ENCODE results near the gene MYCBP.
"Not testable (repeated sequence)": the region's sequence is repeated elsewhere in the genome, so short reads cannot be mapped to it uniquely, and the experiment has no call there.

The MYCBP gene

GRCh38 chr1:38873027-38873969 is at the start of gene MYCBP:
Gene MYCBP (minus strand): TSS chr1:38873348. CDS start chr1:38873305, 43 bp downstream.
- Histone ChIP-seq H3K4me3 (ENCODE audit: low read depth in 1 of 2, low read length in 2 of 2) (peak within 1 kb of the TSS; percentile 85 to 86), H3K36me3 (ENCODE audit: control insufficient read depth in 1 of 2, insufficient read depth in 2 of 2, low read length in 2 of 2) (no peaks in the 10 kb centered on the region), H3K27me3 (ENCODE audit: low read depth, low read length) (no peaks in the 10 kb centered on the region), H3K27ac (ENCODE audit: low read length) (peak within 1 kb of the TSS; percentile 67), H3K9me3 (ENCODE audit: control insufficient read depth in 1 of 2, low read length in 2 of 2) (no peaks in the 10 kb centered on the region), H3K4me1 (ENCODE audit: control insufficient read depth in 1 of 2, insufficient read depth in 2 of 2, low read length in 2 of 2) (peaks cover 7 to 18% of the 10 kb centered on the region in 2 donors)

GRCh38 chr1:38919130-38919529 is 46.0 kb upstream of the MYCBP start:
- no peaks in the 10 kb centered on the region for H3K36me3 ChIP-seq (ENCODE audit: control insufficient read depth in 1 of 2, insufficient read depth in 2 of 2, low read length in 2 of 2)
- no peaks in the 10 kb centered on the region for H3K4me1 ChIP-seq (ENCODE audit: control insufficient read depth in 1 of 2, insufficient read depth in 2 of 2, low read length in 2 of 2)
- H3K27me3 ChIP-seq (ENCODE audit: low read depth, low read length) = no peaks in the 10 kb centered on the region
- no peak overlapping the region for H3K4me3 ChIP-seq (ENCODE audit: low read depth in 1 of 2, low read length in 2 of 2)
- H3K27ac ChIP-seq (ENCODE audit: low read length) = no peak overlapping the region
- no peaks in the 10 kb centered on the region for H3K9me3 ChIP-seq (ENCODE audit: control insufficient read depth in 1 of 2, low read length in 2 of 2)

GRCh38 chr1:38918568-38918967 is 45.4 kb upstream of the MYCBP start:
- Histone ChIP-seq H3K36me3 (ENCODE audit: control insufficient read depth in 1 of 2, insufficient read depth in 2 of 2, low read length in 2 of 2) (no peaks in the 10 kb centered on the region), H3K4me3 (ENCODE audit: low read depth in 1 of 2, low read length in 2 of 2) (no peak overlapping the region), H3K4me1 (ENCODE audit: control insufficient read depth in 1 of 2, insufficient read depth in 2 of 2, low read length in 2 of 2) (no peaks in the 10 kb centered on the region), H3K9me3 (ENCODE audit: control insufficient read depth in 1 of 2, low read length in 2 of 2) (no peaks in the 10 kb centered on the region), H3K27ac (ENCODE audit: low read length) (no peak overlapping the region), H3K27me3 (ENCODE audit: low read depth, low read length) (no peaks in the 10 kb centered on the region)

DNA sequence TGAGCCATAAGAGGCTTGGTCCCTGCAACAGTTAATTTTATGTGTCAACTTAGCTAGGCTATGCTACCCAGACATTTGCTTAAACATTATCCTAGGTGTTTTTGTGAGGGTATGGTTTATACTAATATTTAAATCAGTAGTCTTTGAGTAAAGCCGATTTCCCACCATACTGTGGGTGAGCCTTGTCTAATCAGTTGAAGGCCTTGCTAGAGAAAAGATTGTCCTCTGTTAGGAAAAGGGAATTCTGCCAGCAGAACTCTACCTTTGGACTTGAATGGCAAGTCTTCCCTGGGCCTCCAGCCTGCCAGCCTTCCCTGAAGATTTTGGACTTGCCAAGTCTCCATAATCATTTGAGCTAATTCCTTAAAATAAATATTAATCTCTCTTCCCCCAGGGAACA is 44.6 kb upstream of the MYCBP start:
- no peak overlapping the region for H3K4me3 ChIP-seq (ENCODE audit: low read depth in 1 of 2, low read length in 2 of 2)
- H3K27me3 ChIP-seq (ENCODE audit: low read depth, low read length) = no peaks in the 10 kb centered on the region
- H3K9me3 ChIP-seq (ENCODE audit: control insufficient read depth in 1 of 2, low read length in 2 of 2) = no peaks in the 10 kb centered on the region
- H3K27ac ChIP-seq (ENCODE audit: low read length) = no peak overlapping the region
- H3K36me3 ChIP-seq (ENCODE audit: control insufficient read depth in 1 of 2, insufficient read depth in 2 of 2, low read length in 2 of 2) = no peaks in the 10 kb centered on the region
- no peaks in the 10 kb centered on the region for H3K4me1 ChIP-seq (ENCODE audit: control insufficient read depth in 1 of 2, insufficient read depth in 2 of 2, low read length in 2 of 2)

DNA sequence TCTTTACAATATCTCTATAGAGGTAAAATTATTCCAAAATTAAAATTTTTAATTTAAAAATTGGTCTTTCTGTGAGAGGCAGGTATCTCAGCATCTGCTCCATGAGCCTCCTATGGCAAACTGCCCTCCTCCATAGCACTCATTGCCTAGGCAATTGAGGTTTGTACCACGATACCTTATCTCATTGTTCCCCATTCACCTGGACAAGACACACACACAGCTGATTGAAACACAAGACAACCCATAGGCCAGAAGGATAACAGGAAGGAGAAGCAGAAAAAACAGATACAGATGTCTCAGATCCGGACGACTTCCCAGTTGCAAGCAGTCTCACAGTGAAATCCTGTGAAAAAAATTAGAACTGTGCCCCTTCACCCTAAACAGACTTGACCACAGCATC is 44.2 kb upstream of the MYCBP start:
- no peak overlapping the region for H3K4me3 ChIP-seq (ENCODE audit: low read depth in 1 of 2, low read length in 2 of 2)
- no peaks in the 10 kb centered on the region for H3K36me3 ChIP-seq (ENCODE audit: control insufficient read depth in 1 of 2, insufficient read depth in 2 of 2, low read length in 2 of 2)
- H3K27ac ChIP-seq (ENCODE audit: low read length) = no peak overlapping the region
- no peaks in the 10 kb centered on the region for H3K4me1 ChIP-seq (ENCODE audit: control insufficient read depth in 1 of 2, insufficient read depth in 2 of 2, low read length in 2 of 2)
- H3K27me3 ChIP-seq (ENCODE audit: low read depth, low read length) = no peaks in the 10 kb centered on the region
- H3K9me3 ChIP-seq (ENCODE audit: control insufficient read depth in 1 of 2, low read length in 2 of 2) = no peaks in the 10 kb centered on the region

GRCh38 chr1:38915352-38915948 is 42.3 kb upstream of the MYCBP start:
- no peaks in the 10 kb centered on the region for H3K9me3 ChIP-seq (ENCODE audit: control insufficient read depth in 1 of 2, low read length in 2 of 2)
- no peaks in the 10 kb centered on the region for H3K27me3 ChIP-seq (ENCODE audit: low read depth, low read length)
- no peaks in the 10 kb centered on the region for H3K36me3 ChIP-seq (ENCODE audit: control insufficient read depth in 1 of 2, insufficient read depth in 2 of 2, low read length in 2 of 2)
- H3K27ac ChIP-seq (ENCODE audit: low read length) = no peak overlapping the region
- H3K4me1 ChIP-seq (ENCODE audit: control insufficient read depth in 1 of 2, insufficient read depth in 2 of 2, low read length in 2 of 2) = no peaks in the 10 kb centered on the region
- H3K4me3 ChIP-seq (ENCODE audit: low read depth in 1 of 2, low read length in 2 of 2) = no peak overlapping the region

DNA sequence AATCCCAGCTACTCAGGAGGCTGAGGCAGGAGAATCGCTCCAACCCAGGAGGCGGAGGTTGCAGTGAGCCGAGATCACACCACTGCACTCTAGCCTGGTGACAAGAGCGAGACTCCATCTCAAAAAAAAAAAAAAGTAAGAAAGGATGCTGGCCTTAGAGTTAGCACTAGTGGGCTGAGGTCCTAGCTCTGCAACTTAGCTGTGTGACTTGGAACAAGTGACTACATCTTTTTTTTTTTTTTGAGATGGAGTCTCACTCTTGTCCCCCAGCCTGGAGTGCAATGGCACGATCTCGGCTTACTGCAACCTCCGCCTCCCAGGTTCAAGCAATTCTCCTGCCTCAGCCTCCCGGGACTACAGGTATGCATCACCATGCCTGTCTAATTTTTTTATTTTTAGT is 41.8 kb upstream of the MYCBP start:
- not testable (repeated sequence) for H3K4me1 ChIP-seq (ENCODE audit: control insufficient read depth in 1 of 2, insufficient read depth in 2 of 2, low read length in 2 of 2); H3K27ac ChIP-seq (ENCODE audit: low read length); H3K36me3 ChIP-seq (ENCODE audit: control insufficient read depth in 1 of 2, insufficient read depth in 2 of 2, low read length in 2 of 2); H3K9me3 ChIP-seq (ENCODE audit: control insufficient read depth in 1 of 2, low read length in 2 of 2); H3K4me3 ChIP-seq (ENCODE audit: low read depth in 1 of 2, low read length in 2 of 2); H3K27me3 ChIP-seq (ENCODE audit: low read depth, low read length)

DNA sequence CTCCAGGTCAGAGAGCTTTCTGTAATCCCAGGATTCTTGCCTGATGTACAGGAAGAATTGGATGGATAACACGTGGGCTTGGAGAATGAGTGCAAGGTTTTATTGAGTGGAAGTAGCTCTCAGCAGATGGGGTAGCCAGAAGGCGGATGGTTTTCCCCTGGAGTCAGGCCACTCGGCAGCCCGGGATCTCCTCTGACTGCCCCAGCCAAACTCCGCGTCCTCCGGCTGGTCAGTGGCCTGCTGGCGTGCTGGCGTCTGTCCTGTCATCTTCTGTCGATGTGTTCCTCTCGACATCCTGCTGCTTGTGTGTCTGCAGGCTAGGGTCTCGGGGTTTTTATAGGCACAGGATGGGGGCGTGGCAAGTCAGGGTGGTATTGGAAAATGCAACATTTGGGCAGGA is 35.7 kb upstream of the MYCBP start:
- peaks cover 0 to 10% of the 10 kb centered on the region in 2 donors for H3K9me3 ChIP-seq (ENCODE audit: control insufficient read depth in 1 of 2, low read length in 2 of 2)
- H3K4me3 ChIP-seq (ENCODE audit: low read depth in 1 of 2, low read length in 2 of 2) = no peak overlapping the region
- no peaks in the 10 kb centered on the region for H3K4me1 ChIP-seq (ENCODE audit: control insufficient read depth in 1 of 2, insufficient read depth in 2 of 2, low read length in 2 of 2)
- no peak overlapping the region for H3K27ac ChIP-seq (ENCODE audit: low read length)
- no peaks in the 10 kb centered on the region for H3K27me3 ChIP-seq (ENCODE audit: low read depth, low read length)
- no peaks in the 10 kb centered on the region for H3K36me3 ChIP-seq (ENCODE audit: control insufficient read depth in 1 of 2, insufficient read depth in 2 of 2, low read length in 2 of 2)

DNA sequence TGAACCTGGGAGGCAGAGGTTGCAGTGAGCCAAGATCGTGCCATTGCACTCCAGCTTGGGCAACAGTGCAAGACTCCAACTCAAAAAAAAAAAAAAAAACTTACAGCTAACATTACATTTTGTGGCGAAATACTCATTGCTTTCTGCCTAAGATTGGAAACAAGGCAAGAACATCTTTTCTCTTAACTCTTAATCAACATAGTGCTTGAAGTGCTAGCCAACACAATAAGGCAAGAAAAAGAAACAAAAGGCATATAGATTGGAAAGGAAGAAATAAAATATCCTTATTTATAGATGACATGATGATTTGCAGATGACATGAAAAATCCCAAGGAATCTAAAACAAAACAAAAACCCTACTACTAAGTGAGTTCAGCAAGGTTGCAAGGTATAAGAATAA is 32.8 kb upstream of the MYCBP start:
- Histone ChIP-seq H3K4me3 (ENCODE audit: low read depth in 1 of 2, low read length in 2 of 2) (no peak overlapping the region), H3K27ac (ENCODE audit: low read length) (no peak overlapping the region), H3K27me3 (ENCODE audit: low read depth, low read length) (no peaks in the 10 kb centered on the region), H3K36me3 (ENCODE audit: control insufficient read depth in 1 of 2, insufficient read depth in 2 of 2, low read length in 2 of 2) (no peaks in the 10 kb centered on the region), H3K4me1 (ENCODE audit: control insufficient read depth in 1 of 2, insufficient read depth in 2 of 2, low read length in 2 of 2) (no peaks in the 10 kb centered on the region), H3K9me3 (ENCODE audit: control insufficient read depth in 1 of 2, low read length in 2 of 2) (peaks cover 0 to 10% of the 10 kb centered on the region in 2 donors)

DNA sequence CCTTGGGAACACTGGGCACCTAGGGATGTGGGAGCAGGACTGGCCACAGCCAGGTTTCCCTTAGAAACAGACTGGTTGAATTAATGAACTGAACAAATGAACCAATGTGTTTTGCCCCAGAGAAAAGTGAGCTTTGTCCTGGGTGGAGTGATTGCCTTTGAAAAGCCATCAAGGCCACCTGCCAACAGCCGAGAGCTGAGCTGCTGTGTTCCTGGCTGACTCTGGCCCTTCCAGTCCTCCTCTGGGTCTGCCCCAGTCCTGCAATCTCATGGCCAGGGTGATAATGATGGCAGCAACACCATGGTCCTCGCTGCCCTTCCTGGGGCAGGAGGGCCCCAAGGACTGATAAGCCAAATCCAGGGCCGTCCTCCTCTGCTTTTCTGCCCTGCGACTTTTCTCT is 26.4 kb upstream of the MYCBP start:
- no peaks in the 10 kb centered on the region for H3K4me1 ChIP-seq (ENCODE audit: control insufficient read depth in 1 of 2, insufficient read depth in 2 of 2, low read length in 2 of 2)
- no peaks in the 10 kb centered on the region for H3K27me3 ChIP-seq (ENCODE audit: low read depth, low read length)
- no peaks in the 10 kb centered on the region for H3K36me3 ChIP-seq (ENCODE audit: control insufficient read depth in 1 of 2, insufficient read depth in 2 of 2, low read length in 2 of 2)
- no peaks in the 10 kb centered on the region for H3K9me3 ChIP-seq (ENCODE audit: control insufficient read depth in 1 of 2, low read length in 2 of 2)
- H3K27ac ChIP-seq (ENCODE audit: low read length) = no peak overlapping the region
- H3K4me3 ChIP-seq (ENCODE audit: low read depth in 1 of 2, low read length in 2 of 2) = no peak overlapping the region

DNA sequence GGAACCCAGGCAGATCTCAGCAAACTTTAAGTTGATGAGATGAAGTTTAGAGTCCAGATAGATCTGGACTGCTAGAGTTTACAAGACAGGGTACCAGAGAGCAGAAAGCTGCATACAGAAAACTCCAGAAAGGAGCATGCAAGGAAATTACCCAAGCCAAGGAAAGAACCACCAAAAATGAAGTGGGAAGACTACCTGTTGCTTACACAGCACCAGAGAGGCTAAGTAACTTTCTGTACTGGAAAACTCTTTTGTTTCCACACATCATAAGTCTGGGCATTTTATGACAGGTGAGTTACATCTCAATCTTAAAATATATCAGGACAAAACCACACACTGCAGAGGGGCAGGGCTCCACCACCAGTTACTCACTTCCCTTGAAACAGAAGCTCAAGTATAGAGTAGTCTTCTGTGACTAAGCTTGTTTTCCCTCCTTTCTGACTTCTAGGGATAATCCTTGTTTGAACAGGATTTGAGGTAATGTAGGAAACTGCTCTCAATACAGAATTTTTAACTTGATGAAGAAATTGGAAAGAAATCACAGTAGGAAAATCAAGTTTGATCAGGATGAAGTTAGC is 25.6 kb upstream of the MYCBP start:
- H3K9me3 ChIP-seq (ENCODE audit: control insufficient read depth in 1 of 2, low read length in 2 of 2) = no peaks in the 10 kb centered on the region
- no peaks in the 10 kb centered on the region for H3K36me3 ChIP-seq (ENCODE audit: control insufficient read depth in 1 of 2, insufficient read depth in 2 of 2, low read length in 2 of 2)
- no peak overlapping the region for H3K4me3 ChIP-seq (ENCODE audit: low read depth in 1 of 2, low read length in 2 of 2)
- no peak overlapping the region for H3K27ac ChIP-seq (ENCODE audit: low read length)
- H3K4me1 ChIP-seq (ENCODE audit: control insufficient read depth in 1 of 2, insufficient read depth in 2 of 2, low read length in 2 of 2) = no peaks in the 10 kb centered on the region
- no peaks in the 10 kb centered on the region for H3K27me3 ChIP-seq (ENCODE audit: low read depth, low read length)

Data from muscle layer of duodenum (tissue), 2 donors.